GM12892 (cell line): ENCODE data around the gene NFKBIL1.

Experiments
- POLR2A ChIP-seq: IDR thresholded peaks from 2 replicates; pipeline ENCODE4 v1.6.1; 2011; ENCODE audit warnings: low read depth, low read length, control low read depth
- POLR2AphosphoS5 ChIP-seq: IDR thresholded peaks from 2 replicates; pipeline ENCODE4 v1.6.1; 2011; ENCODE audit warnings: low read depth, low read length, control low read depth

DNA sequence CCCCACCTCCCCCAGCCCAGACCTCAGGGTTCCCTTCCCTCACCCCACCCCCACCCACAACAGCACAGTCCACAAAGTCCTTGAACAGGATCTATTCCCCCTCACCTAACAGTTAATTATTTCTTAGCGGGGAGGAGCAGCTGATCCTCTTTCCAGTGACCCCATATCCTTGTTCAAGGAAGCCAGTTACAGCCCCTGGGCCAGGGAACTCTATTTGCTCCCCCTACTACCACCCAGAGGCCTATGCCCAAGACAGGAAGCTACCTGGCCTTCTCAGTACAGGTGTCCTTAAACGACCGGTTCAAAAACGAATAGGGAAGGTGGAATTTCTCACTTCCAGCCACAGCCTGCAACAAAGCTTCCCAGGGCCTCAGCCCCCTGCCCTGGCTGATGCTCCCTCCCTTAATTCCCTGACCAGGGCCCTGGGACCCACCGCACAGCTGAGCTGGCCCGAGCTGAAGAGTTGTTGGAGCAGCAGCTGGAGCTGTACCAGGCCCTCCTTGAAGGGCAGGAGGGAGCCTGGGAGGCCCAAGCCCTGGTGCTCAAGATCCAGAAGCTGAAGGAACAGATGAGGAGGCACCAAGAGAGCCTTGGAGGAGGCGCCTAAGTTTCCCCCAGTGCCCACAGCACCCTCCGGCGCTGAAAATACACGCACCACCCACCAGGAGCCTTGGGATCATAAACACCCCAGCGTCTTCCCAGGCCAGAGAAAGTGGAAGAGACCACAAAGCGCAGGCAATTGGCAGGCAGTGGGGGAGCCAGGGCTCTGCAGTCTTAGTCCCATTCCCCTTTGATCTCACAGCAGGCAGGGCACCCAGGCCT, 17.9 kb upstream of the NFKBIL1 start:
- TF ChIP-seq POLR2AphosphoS5 (peak; percentile 42), POLR2A (no peak; the same call in 1 of the 2 replicates)
